Brain pericyte (primary cell): Measurements from ENCODE around the gene FAM20C.

Experiments
- DNase-seq: peaks from one replicate; pipeline ENCODE4 v3.0.0-alpha.2; 2012; ENCODE audit warnings: low read depth, low spot score

FAM20C gene

GRCh38 chr7:159370-160270 lies 32.8 kb upstream of the FAM20C start:
- DNase-seq: no peak

GRCh38 chr7:160958-161725 lies 31.2 kb upstream of the FAM20C start:
- DNase-seq: no peak

- no peak for DNase-seq
These were observed 29.6 kb upstream of the FAM20C start for GRCh38 chr7:162632-163297.

GRCh38 chr7:163298-163695 lies 29.1 kb upstream of the FAM20C start:
- no peak for DNase-seq

- no peak for DNase-seq
These were observed 28.1 kb upstream of the FAM20C start for GRCh38 chr7:163971-164881.

GRCh38 chr7:164882-165660 lies 27.3 kb upstream of the FAM20C start:
- no peak for DNase-seq

GRCh38 chr7:165661-166337 lies 26.6 kb upstream of the FAM20C start:
- no peak for DNase-seq

- DNase-seq: no peak
These were observed 25.9 kb upstream of the FAM20C start for GRCh38 chr7:166338-167060.

- DNase-seq: no peak
These were observed 25.1 kb upstream of the FAM20C start for GRCh38 chr7:167090-167855.

GRCh38 chr7:167976-168791 lies 24.2 kb upstream of the FAM20C start:
- DNase-seq: no peak

- DNase-seq: no peak
These were observed 22.8 kb upstream of the FAM20C start for GRCh38 chr7:169276-170172.

- DNase-seq: no peak
These were observed 21.6 kb upstream of the FAM20C start for GRCh38 chr7:170551-171363.

GRCh38 chr7:171364-171904 lies 20.9 kb upstream of the FAM20C start:
- DNase-seq: no peak

GRCh38 chr7:171912-172515 lies 20.4 kb upstream of the FAM20C start:
- no peak for DNase-seq
